Transverse colon (tissue), 4 donors: ENCODE results near the gene FAM200B. TPM values are rescaled to one million over a fixed set of nuclear protein-coding genes. Genes with fewer than 3 reads are reported as not detected.

Experiments used
- DNase-seq: peaks from one replicate; pipeline ENCODE4 v3.0.0-alpha.2; 2019
- H3K27ac ChIP-seq, 4 donors: fragments of 200-600 bp; sonication (generic); 2 replicates each; pipeline ENCODE4 v1.5.1; 2016 to 2018; ENCODE audit warnings: inconsistent platforms in 4 of 4
- H3K27me3 ChIP-seq: fragments of 200-600 bp; sonication (generic); 2 replicates; pipeline ENCODE4 v1.5.1; 2017; ENCODE audit warnings: inconsistent platforms
- H3K36me3 ChIP-seq, 4 donors: fragments of 200-600 bp; sonication (generic); 2 replicates each; pipeline ENCODE4 v1.5.1; 2017 to 2019; ENCODE audit warnings: inconsistent platforms in 4 of 4
- H3K4me1 ChIP-seq, 4 donors: fragments of 200-600 bp; sonication (generic); 2 replicates each; pipeline ENCODE4 v1.5.1; 2017 to 2020; ENCODE audit warnings: inconsistent platforms in 4 of 4
- H3K4me3 ChIP-seq, 4 donors: fragments of 200-600 bp; sonication (generic); 1 replicate in 1 of 4; 2 replicates in 3 of 4; pipeline versions ENCODE4 v1.5.1 to v1.6.1; 2017 to 2019; ENCODE audit warnings: inconsistent platforms in 4 of 4
- H3K9me3 ChIP-seq, 2 donors: fragments of 200-600 bp; sonication (generic); 2 replicates each; pipeline ENCODE4 v1.5.1; 2017 to 2019; ENCODE audit warnings: inconsistent platforms in 2 of 2
- EP300 ChIP-seq: sonication (generic); formaldehyde crosslinking; IDR thresholded peaks from one replicate; pipeline ENCODE4 v1.6.1; 2017; ENCODE audit warnings: antibody characterized with exemption, low read depth
- POLR2A ChIP-seq: fragments of 450-650 bp; IDR thresholded peaks from one replicate; pipeline ENCODE4 v1.6.1; 2016; ENCODE audit warnings: antibody characterized with exemption, mild to moderate bottlenecking, moderate library complexity
- POLR2AphosphoS5 ChIP-seq, 3 donors: sonication (generic); formaldehyde crosslinking; IDR thresholded peaks; one replicate each; pipeline ENCODE4 v1.6.1; 2016; ENCODE audit warnings: antibody characterized with exemption in 3 of 3
- WGBS, 2 donors: methylation state at CpG; one replicate each; pipeline ENCODE4 v1.1.5; 2018; ENCODE audit warnings: low coverage in 1 of 2; 5-methylcytosine and 5-hydroxymethylcytosine counted together
- in situ Hi-C, 4 donors: fragments of 200-750 bp; cut with MboI; loops; one replicate each; pipeline versions ENCODE4 v1.15.0 to v1.15.1; 2017; ENCODE audit warnings: low sequenced_read_pairs in 3 of 4, low pct_ligation_motif_present in 1 of 4, low pct_unique_long_range_greater_than_20kb in 1 of 4
- intact Hi-C: fragments of 100-400 bp; cut with DNase I; formaldehyde crosslinking; loops from one replicate; pipeline ENCODE4 v1.15.1; 2023; ENCODE audit warnings: low total_unique reads
- total RNA-seq, 4 donors: library from RNA; depleted of rRNA; stranded (reverse); fragments of >200 nt; gene quantifications; one replicate each; pipeline ENCODE4 v1.1.0, GENCODE V29; 2016
- TF ChIP-seq, protein P1 (sequence below), 5 experiments: fragments of 200-600 bp in 3 of 5; fragments of 450-650 bp in 2 of 5; sonication (generic) in 3 of 5; IDR thresholded peaks; 1 replicate in 2 of 5; 2 replicates in 3 of 5; pipeline ENCODE4 v1.5.1; 2016 to 2017; ENCODE audit warnings: antibody characterized with exemption in 5 of 5, inconsistent platforms in 3 of 5, mild to moderate bottlenecking in 2 of 5, moderate library complexity in 1 of 5

Gene FAM200B
- total RNA-seq, 4 donors from 2014 or later = 6.4 to 46.6 (median 28.0) TPM

GRCh38 chr4:15656038-15656470 lies 25.6 kb upstream of the FAM200B start:
- Histone ChIP-seq H3K4me1 (peaks cover 15 to 39% (median 36%) of the 10 kb centered on the region in 4 donors), H3K27ac (peak overlapping the region; percentile 97 to 100 (median 98)), H3K4me3 (peak overlapping the region; percentile 77 to 94 (median 82)), H3K9me3 (no peaks in the 10 kb centered on the region), H3K36me3 (no peaks in the 10 kb centered on the region), H3K27me3 (no peaks in the 10 kb centered on the region)
- intact Hi-C loops = loop anchor here (5.0 kb wide), 1 partner anchor 404 kb away; no protein-coding TSS in a partner anchor
- in situ Hi-C loops = no loop called here
- 67 to 86% methylated on average over 12 of the region's 12 CpGs for WGBS, 2 donors
- no peak for DNase-seq
- TF ChIP-seq POLR2A (no peak), EP300 (no peak), POLR2AphosphoS5 (IDR thresholded peaks at IDR 0.05) (no peak)
- TF ChIP-seq, protein P1, sequence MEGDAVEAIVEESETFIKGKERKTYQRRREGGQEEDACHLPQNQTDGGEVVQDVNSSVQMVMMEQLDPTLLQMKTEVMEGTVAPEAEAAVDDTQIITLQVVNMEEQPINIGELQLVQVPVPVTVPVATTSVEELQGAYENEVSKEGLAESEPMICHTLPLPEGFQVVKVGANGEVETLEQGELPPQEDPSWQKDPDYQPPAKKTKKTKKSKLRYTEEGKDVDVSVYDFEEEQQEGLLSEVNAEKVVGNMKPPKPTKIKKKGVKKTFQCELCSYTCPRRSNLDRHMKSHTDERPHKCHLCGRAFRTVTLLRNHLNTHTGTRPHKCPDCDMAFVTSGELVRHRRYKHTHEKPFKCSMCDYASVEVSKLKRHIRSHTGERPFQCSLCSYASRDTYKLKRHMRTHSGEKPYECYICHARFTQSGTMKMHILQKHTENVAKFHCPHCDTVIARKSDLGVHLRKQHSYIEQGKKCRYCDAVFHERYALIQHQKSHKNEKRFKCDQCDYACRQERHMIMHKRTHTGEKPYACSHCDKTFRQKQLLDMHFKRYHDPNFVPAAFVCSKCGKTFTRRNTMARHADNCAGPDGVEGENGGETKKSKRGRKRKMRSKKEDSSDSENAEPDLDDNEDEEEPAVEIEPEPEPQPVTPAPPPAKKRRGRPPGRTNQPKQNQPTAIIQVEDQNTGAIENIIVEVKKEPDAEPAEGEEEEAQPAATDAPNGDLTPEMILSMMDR (IDR thresholded peaks at IDR 0.05) = no peak

DNA sequence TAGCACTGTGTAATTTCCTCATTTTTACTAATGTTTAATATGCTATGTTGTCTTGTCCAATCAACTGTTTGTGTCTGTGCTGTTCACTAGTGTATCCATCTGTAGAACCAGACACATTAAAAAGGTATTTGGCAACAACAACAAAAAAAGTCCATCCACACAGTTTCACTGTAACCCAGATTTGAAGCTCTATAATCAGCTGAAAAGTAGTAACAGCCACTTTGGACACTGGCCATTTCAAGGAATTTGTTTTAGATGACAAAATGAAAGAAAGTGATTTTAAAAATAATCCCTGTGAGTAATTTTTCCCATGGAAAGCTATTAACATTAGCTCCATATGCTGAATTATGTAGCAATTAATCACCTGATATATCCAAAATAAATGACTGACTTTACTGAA lies 24.3 kb upstream of the FAM200B start:
- H3K9me3 ChIP-seq = no peaks in the 10 kb centered on the region
- H3K27me3 ChIP-seq = no peaks in the 10 kb centered on the region
- TF ChIP-seq, protein P1 (IDR thresholded peaks at IDR 0.05) = no peak
- in situ Hi-C loops = no loop called here
- H3K4me1 ChIP-seq = peaks cover 2 to 26% (median 23%) of the 10 kb centered on the region in 4 donors
- no peaks in the 10 kb centered on the region for H3K36me3 ChIP-seq
- H3K27ac ChIP-seq = no peak overlapping the region
- no peak overlapping the region for H3K4me3 ChIP-seq
- DNase-seq = no peak
- intact Hi-C loops = loop anchor here (5.0 kb wide), 1 partner anchor 405 kb away; no protein-coding TSS in a partner anchor

DNA sequence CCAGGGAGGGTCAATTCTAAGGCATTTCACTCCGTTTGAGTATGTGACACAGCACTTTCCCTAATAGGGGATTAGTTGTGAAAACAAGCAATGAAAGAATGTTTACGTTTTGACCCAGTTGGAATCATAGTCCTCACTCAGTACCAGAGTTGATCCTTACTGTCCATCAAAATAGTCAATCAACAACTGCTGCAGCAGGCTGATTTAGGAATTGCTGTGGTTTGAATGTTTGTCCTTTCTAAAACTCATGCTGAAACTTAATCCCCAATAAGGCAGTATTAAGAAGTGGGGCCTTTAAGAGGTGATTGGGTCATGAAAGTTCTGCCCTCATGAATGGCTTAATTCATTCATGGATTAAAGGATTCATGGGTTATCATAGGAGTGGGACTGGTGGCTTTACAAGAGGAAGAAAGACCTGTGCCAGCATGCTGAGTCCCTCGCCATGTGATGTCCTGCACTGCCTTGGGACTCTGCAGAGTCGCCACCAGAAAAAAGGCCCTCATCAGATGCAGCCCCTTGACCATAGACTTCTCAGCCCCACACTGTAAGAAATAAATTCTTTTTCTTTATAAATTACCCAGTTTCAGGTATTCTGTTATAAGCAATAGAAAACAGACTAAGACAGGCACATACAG lies 23.4 kb upstream of the FAM200B start:
- in situ Hi-C loops (no loop called here), intact Hi-C loops (loop anchor here (5.0 kb wide), 1 partner anchor 406 kb away; no protein-coding TSS in a partner anchor)
- Histone ChIP-seq H3K9me3 (no peaks in the 10 kb centered on the region), H3K27ac (no peak overlapping the region), H3K27me3 (no peaks in the 10 kb centered on the region), H3K4me1 (peaks cover 0 to 17% (median 14%) of the 10 kb centered on the region in 4 donors), H3K4me3 (no peak overlapping the region), H3K36me3 (no peaks in the 10 kb centered on the region)
- DNase-seq = no peak
- 81 to 83% methylated on average over 3 to 4 of the region's 4 CpGs for WGBS, 2 donors
- TF ChIP-seq POLR2AphosphoS5 (IDR thresholded peaks at IDR 0.05) = no peak
- no peak for TF ChIP-seq EP300
- TF ChIP-seq, protein P1 (IDR thresholded peaks at IDR 0.05) = no peak
- no peak for TF ChIP-seq POLR2A

DNA sequence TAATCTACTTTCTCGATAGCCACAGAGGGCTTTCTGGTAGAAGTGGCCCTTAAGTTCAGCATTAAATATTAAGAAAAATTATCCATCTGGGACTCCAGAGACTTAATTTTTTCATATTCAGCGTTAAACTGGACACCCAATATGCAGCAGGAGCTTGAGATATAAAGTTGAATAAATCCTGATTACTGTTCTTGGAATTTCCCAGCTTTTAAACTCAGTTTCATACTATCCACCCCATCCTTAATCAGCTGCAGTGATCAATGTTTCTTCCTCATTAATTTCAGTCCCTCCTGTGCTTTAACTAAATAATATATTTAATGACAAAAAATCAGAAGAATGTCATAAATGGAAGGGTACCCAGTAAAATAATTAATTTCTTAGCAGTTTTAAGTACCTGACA lies 22.8 kb upstream of the FAM200B start:
- Histone ChIP-seq H3K4me1 (peaks cover 0 to 12% (median 9%) of the 10 kb centered on the region in 4 donors), H3K9me3 (no peaks in the 10 kb centered on the region), H3K27ac (no peak overlapping the region), H3K36me3 (no peaks in the 10 kb centered on the region), H3K4me3 (no peak overlapping the region), H3K27me3 (no peaks in the 10 kb centered on the region)
- TF ChIP-seq POLR2A (no peak), EP300 (no peak), POLR2AphosphoS5 (IDR thresholded peaks at IDR 0.05) (no peak)
- TF ChIP-seq, protein P1 (IDR thresholded peaks at IDR 0.05) = no peak
- 91 to 94% methylated on average over 2 of the region's 2 CpGs for WGBS, 2 donors
- in situ Hi-C loops = no loop called here
- intact Hi-C loops = loop anchor here (5.0 kb wide), 1 partner anchor 406 kb away; no protein-coding TSS in a partner anchor
- DNase-seq = no peak
